K562 (cell line): ENCODE measurements around the gene FOS.

Source experiments
- ARNT ChIP-seq, 2 experiments: fragments of 450-650 bp; IDR thresholded peaks; 2 replicates each; pipeline ENCODE4 v1.6.1; 2016; ENCODE audit warnings: mild to moderate bottlenecking in 1 of 2
- HDAC2 ChIP-seq: fragments of 450-650 bp; IDR thresholded peaks from 2 replicates; pipeline ENCODE4 v1.6.1; 2016; ENCODE audit warnings: mild to moderate bottlenecking
- HNRNPH1 ChIP-seq: fragments of 200-400 bp; formaldehyde crosslinking; optimal IDR thresholded peaks from 2 replicates; pipeline ENCODE3; 2017; ENCODE audit warnings: low read depth, mild to moderate bottlenecking, low read length, moderate library complexity
- KLF10 ChIP-seq: fragments of 250-450 bp; sonication (Bioruptor Pico); IDR thresholded peaks from 2 replicates; pipeline ENCODE4 v1.6.1; 2021; ENCODE audit warnings: matching md5 sums
- NRF1 ChIP-seq, 2 experiments: fragments of 450-650 bp; IDR thresholded peaks in 1 of 2; conservative IDR thresholded peaks in 1 of 2; 2 replicates each; pipeline ENCODE4 v1.6.1; 2014; ENCODE audit warnings: mild to moderate bottlenecking in 2 of 2
- TEAD1 ChIP-seq, 2 experiments: fragments of 450-650 bp in 1 of 2; sonication (generic) in 1 of 2; formaldehyde crosslinking; IDR thresholded peaks; 2 replicates each; pipeline versions ENCODE4 v1.4.0 to v1.8.0; 2020 to 2022; ENCODE audit warnings: mild to moderate bottlenecking in 2 of 2, missing genetic modification reagents in 1 of 2
- ZEB2 ChIP-seq: fragments of 450-650 bp; IDR thresholded peaks from 2 replicates; pipeline ENCODE4 v1.6.1; 2016
- ZFP36 ChIP-seq: fragments of 150-350 bp; IDR thresholded peaks from 2 replicates; pipeline ENCODE4 v1.6.1; 2018; ENCODE audit warnings: low read length, low read depth; ENCODE audit not compliant: partially characterized antibody
- ZNF12 ChIP-seq: sonication (generic); formaldehyde crosslinking; IDR thresholded peaks from 2 replicates; pipeline ENCODE4 v1.4.0; 2020; ENCODE audit warnings: mild to moderate bottlenecking, missing genetic modification reagents
- ZNF24 ChIP-seq: fragments of 450-650 bp; IDR thresholded peaks from 2 replicates; pipeline ENCODE4 v1.6.1; 2016
- ZNF282 ChIP-seq: sonication (generic); formaldehyde crosslinking; IDR thresholded peaks from 2 replicates; pipeline ENCODE4 v1.8.1; 2023; ENCODE audit warnings: missing genetic modification reagents
- ZNF644 ChIP-seq: fragments of 200-800 bp; sonication (Bioruptor generic); IDR thresholded peaks from 2 replicates; pipeline ENCODE4 v1.6.1; 2016; ENCODE audit warnings: low read depth, missing genetic modification characterization, missing compliant biosample characterization
- TF ChIP-seq, protein P1 (sequence below), 3 experiments: IDR thresholded peaks in 2 of 3; conservative IDR thresholded peaks in 1 of 3; 2 replicates each; pipeline ENCODE4 v1.5.1; 2011 to 2012; ENCODE audit warnings: low read length in 3 of 3, mild to moderate bottlenecking in 3 of 3, control low read depth in 2 of 3, improper control_type of control experiment in 1 of 3, inconsistent platforms in 1 of 3, low read depth in 1 of 3, mixed read lengths in 1 of 3, moderate library complexity in 1 of 3; ENCODE audit not compliant: insufficient read depth in 2 of 3

DNA sequence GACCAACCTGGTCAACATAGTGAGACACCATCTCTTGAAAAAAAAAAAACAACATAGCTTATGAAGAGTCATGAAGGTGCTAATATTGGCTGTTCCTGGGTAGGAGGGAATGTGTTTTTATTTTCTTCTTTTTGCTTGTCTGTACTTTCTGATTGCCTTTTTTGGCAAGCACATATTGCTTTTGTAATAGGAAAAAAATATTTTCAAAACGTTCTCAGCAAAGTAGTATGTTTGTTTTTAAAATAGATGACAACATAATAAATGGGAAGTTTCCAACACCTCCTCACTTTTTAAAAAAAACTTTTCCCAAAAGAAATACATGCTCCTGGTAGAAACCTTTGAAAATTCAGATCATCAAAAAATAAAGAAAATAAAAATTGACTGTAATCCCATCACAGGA is 20.9 kb downstream of the FOS start:
- TF ChIP-seq, protein P1, sequence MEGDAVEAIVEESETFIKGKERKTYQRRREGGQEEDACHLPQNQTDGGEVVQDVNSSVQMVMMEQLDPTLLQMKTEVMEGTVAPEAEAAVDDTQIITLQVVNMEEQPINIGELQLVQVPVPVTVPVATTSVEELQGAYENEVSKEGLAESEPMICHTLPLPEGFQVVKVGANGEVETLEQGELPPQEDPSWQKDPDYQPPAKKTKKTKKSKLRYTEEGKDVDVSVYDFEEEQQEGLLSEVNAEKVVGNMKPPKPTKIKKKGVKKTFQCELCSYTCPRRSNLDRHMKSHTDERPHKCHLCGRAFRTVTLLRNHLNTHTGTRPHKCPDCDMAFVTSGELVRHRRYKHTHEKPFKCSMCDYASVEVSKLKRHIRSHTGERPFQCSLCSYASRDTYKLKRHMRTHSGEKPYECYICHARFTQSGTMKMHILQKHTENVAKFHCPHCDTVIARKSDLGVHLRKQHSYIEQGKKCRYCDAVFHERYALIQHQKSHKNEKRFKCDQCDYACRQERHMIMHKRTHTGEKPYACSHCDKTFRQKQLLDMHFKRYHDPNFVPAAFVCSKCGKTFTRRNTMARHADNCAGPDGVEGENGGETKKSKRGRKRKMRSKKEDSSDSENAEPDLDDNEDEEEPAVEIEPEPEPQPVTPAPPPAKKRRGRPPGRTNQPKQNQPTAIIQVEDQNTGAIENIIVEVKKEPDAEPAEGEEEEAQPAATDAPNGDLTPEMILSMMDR (IDR thresholded peaks at IDR 0.05 in 2 of 3, conservative IDR thresholded peaks at IDR 0.05 in 1 of 3; ENCODE audit: insufficient read depth in 2 of 3, low read depth in 1 of 3, low read length in 3 of 3): no peak
- no peak for TF ChIP-seq HNRNPH1
- TF ChIP-seq KLF10 (CRISPR knock-in tag): no peak
- TF ChIP-seq ARNT (IDR thresholded peaks at IDR 0.05): no peak
- TF ChIP-seq NRF1 (conservative IDR thresholded peaks at IDR 0.05 in 1 of 2, IDR thresholded peaks at IDR 0.05 in 1 of 2): no peak
- TF ChIP-seq ZFP36: no peak
- no peak for TF ChIP-seq ZNF24
- no peak for TF ChIP-seq HDAC2
- TF ChIP-seq TEAD1 (CRISPR knock-in tag; IDR thresholded peaks at IDR 0.05): no peak
- TF ChIP-seq ZNF12 (CRISPR knock-in tag): no peak
- TF ChIP-seq ZEB2: no peak
- TF ChIP-seq ZNF644 (tag): no peak
- no peak for TF ChIP-seq ZNF282
